ENCODE data around the gene MYBBP1A.
"Not testable (repeated sequence)": the region's sequence is repeated elsewhere in the genome, so short reads cannot be mapped to it uniquely, and the experiment has no call there.

The MYBBP1A gene

GRCh38 chr17:4592240-4593005, 37.2 kb upstream of the MYBBP1A start:
- H3K4me3 ChIP-seq (ENCODE audit: low read length) = no peak overlapping the region
- no peak for DNase-seq (ENCODE audit: low read depth)
- TF ChIP-seq, protein P1, sequence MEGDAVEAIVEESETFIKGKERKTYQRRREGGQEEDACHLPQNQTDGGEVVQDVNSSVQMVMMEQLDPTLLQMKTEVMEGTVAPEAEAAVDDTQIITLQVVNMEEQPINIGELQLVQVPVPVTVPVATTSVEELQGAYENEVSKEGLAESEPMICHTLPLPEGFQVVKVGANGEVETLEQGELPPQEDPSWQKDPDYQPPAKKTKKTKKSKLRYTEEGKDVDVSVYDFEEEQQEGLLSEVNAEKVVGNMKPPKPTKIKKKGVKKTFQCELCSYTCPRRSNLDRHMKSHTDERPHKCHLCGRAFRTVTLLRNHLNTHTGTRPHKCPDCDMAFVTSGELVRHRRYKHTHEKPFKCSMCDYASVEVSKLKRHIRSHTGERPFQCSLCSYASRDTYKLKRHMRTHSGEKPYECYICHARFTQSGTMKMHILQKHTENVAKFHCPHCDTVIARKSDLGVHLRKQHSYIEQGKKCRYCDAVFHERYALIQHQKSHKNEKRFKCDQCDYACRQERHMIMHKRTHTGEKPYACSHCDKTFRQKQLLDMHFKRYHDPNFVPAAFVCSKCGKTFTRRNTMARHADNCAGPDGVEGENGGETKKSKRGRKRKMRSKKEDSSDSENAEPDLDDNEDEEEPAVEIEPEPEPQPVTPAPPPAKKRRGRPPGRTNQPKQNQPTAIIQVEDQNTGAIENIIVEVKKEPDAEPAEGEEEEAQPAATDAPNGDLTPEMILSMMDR (conservative IDR thresholded peaks at IDR 0.05; ENCODE audit: low read length) = no peak

- no peak for DNase-seq (ENCODE audit: low read depth)
- H3K4me3 ChIP-seq (ENCODE audit: low read length) = no peak overlapping the region
- TF ChIP-seq, protein P1 (conservative IDR thresholded peaks at IDR 0.05; ENCODE audit: low read length) = no peak
These were observed 36.3 kb upstream of the MYBBP1A start for GRCh38 chr17:4591529-4591928.

- no peak overlapping the region for H3K4me3 ChIP-seq (ENCODE audit: low read length)
- no peak for DNase-seq (ENCODE audit: low read depth)
- TF ChIP-seq, protein P1 (conservative IDR thresholded peaks at IDR 0.05; ENCODE audit: low read length) = no peak
These were observed 35.8 kb upstream of the MYBBP1A start for GRCh38 chr17:4590981-4591453.

- DNase-seq (ENCODE audit: low read depth); H3K4me3 ChIP-seq (ENCODE audit: low read length): not testable (repeated sequence)
These were observed 34.9 kb upstream of the MYBBP1A start for GRCh38 chr17:4590042-4590441.

GRCh38 chr17:4588898-4589625, 33.9 kb upstream of the MYBBP1A start:
- TF ChIP-seq, protein P1 (conservative IDR thresholded peaks at IDR 0.05; ENCODE audit: low read length) = no peak
- H3K4me3 ChIP-seq (ENCODE audit: low read length) = no peak overlapping the region
- DNase-seq (ENCODE audit: low read depth) = no peak

GRCh38 chr17:4588391-4588790, 33.2 kb upstream of the MYBBP1A start:
- DNase-seq (ENCODE audit: low read depth) = no peak
- H3K4me3 ChIP-seq (ENCODE audit: low read length) = no peak overlapping the region
- TF ChIP-seq, protein P1 (conservative IDR thresholded peaks at IDR 0.05; ENCODE audit: low read length) = no peak

DNA sequence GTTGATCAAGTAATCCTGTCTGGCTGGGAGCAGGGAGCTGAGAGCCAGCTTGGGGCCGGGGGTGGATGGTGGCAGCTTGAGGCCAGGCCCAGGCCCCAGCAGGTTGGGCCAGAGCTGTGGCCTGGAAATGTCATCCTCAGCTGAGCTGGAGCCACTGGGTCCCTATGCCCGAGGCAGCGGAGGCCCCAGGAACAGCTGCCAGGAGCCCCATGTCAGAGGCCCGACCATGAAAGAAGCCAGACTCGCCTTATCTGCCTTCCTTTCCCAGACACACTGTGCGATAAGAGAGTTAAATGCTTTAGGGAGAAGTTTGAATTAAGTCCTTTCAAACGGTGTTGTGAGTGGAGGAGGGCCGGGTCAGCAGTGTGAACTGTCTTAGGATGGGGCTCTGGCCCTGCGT, 32.6 kb upstream of the MYBBP1A start:
- H3K4me3 ChIP-seq (ENCODE audit: low read length) = no peak overlapping the region
- no peak for DNase-seq (ENCODE audit: low read depth)
- TF ChIP-seq, protein P1 (conservative IDR thresholded peaks at IDR 0.05; ENCODE audit: low read length) = no peak

Measured in AG10803 (cell line).